ENCODE results near the gene TEX22.
"Not testable (repeated sequence)": the region's sequence is repeated elsewhere in the genome, so short reads cannot be mapped to it uniquely, and the experiment has no call there.

TEX22 gene

GRCh38 chr14:105398044-105398725 is at the start of gene TEX22:
Gene TEX22, plus strand, starts transcription at chr14:105398538. Its CDS starts 803 bp downstream, at chr14:105399341.
- DNase-seq, result peak; percentile 75

- DNase-seq, result no peak
These were observed 49.2 kb upstream of the TEX22 start for GRCh38 chr14:105348945-105349699.

GRCh38 chr14:105349992-105350391 is 48.3 kb upstream of the TEX22 start:
- no peak for DNase-seq

- no peak for DNase-seq
These were observed 47.7 kb upstream of the TEX22 start for GRCh38 chr14:105350450-105351244.

- DNase-seq, result no peak
These were observed 46.9 kb upstream of the TEX22 start for GRCh38 chr14:105351410-105351809.

GRCh38 chr14:105351920-105352851 is 46.2 kb upstream of the TEX22 start:
- peak; percentile 69 for DNase-seq

- no peak for DNase-seq
These were observed 45.2 kb upstream of the TEX22 start for GRCh38 chr14:105353136-105353535.

GRCh38 chr14:105354541-105354940 is 43.8 kb upstream of the TEX22 start:
- DNase-seq, result no peak

- no peak for DNase-seq
These were observed 43.2 kb upstream of the TEX22 start for GRCh38 chr14:105355049-105355575.

GRCh38 chr14:105355850-105356604 is 42.3 kb upstream of the TEX22 start:
- no peak for DNase-seq

GRCh38 chr14:105356927-105357326 is 41.4 kb upstream of the TEX22 start:
- DNase-seq, result no peak

GRCh38 chr14:105357626-105358025 is 40.7 kb upstream of the TEX22 start:
- no peak for DNase-seq

GRCh38 chr14:105358140-105358846 is 40.0 kb upstream of the TEX22 start:
- DNase-seq, result no peak

- DNase-seq, result no peak
These were observed 39.4 kb upstream of the TEX22 start for GRCh38 chr14:105358943-105359342.

- DNase-seq, result not testable (repeated sequence)
These were observed 36.9 kb upstream of the TEX22 start for GRCh38 chr14:105361412-105361811.

GRCh38 chr14:105363847-105364708 is 34.3 kb upstream of the TEX22 start:
- no peak for DNase-seq

- no peak for DNase-seq
These were observed 33.2 kb upstream of the TEX22 start for GRCh38 chr14:105365101-105365500.

GRCh38 chr14:105365681-105366080 is 32.7 kb upstream of the TEX22 start:
- no peak for DNase-seq

GRCh38 chr14:105366386-105367074 is 31.8 kb upstream of the TEX22 start:
- no peak for DNase-seq
